ENCODE data around the gene NCR3LG1. TPM values are rescaled to one million over a fixed set of nuclear protein-coding genes. Genes with fewer than 3 reads are reported as not detected.

NCR3LG1 gene
- total RNA-seq, 1 experiment from 2014 or later: 1.4 TPM

GRCh38 chr11:17405232-17406005, 53.8 kb downstream of the NCR3LG1 start:
- Histone ChIP-seq H3K27me3 (ENCODE audit: insufficient read depth, low read length) (no peaks in the 10 kb centered on the region), H4K91ac (ENCODE audit: insufficient read length, low read depth, low read length) (no peak overlapping the region), H2BK120ac (ENCODE audit: low read depth, low read length, poor library complexity, severe bottlenecking) (no peak overlapping the region), H2BK15ac (ENCODE audit: low read depth, low read length) (no peak overlapping the region), H3K9me3 (ENCODE audit: control insufficient read depth, low read depth, low read length) (no peaks in the 10 kb centered on the region), H3K56ac (ENCODE audit: insufficient read length, low read depth, low read length) (no peak overlapping the region), H2AK5ac (ENCODE audit: insufficient read length, low read length) (no peak overlapping the region), H3K79me2 (ENCODE audit: insufficient read depth, low read length) (no peaks in the 10 kb centered on the region), H3K79me1 (ENCODE audit: insufficient read depth, low read depth, low read length, poor library complexity, severe bottlenecking) (no peaks in the 10 kb centered on the region), H3K23me2 (ENCODE audit: insufficient read length, low read depth, low read length, poor library complexity, severe bottlenecking) (no peaks in the 10 kb centered on the region), H3K14ac (ENCODE audit: insufficient read depth, low read length) (no peak overlapping the region), H3K18ac (ENCODE audit: insufficient read length, low read depth, low read length) (no peak overlapping the region), H2BK20ac (ENCODE audit: low read depth, low read length, poor library complexity, severe bottlenecking) (no peak overlapping the region), H2BK12ac (ENCODE audit: insufficient read length, low read depth, low read length) (no peak overlapping the region), H2AFZ (ENCODE audit: low read length) (no peak overlapping the region), H3K4ac (ENCODE audit: low read depth, low read length) (no peak overlapping the region), H3K4me2 (ENCODE audit: insufficient read depth, insufficient read length, low read length) (no peak overlapping the region), H3K27ac (ENCODE audit: insufficient read length, low read depth, low read length) (no peak overlapping the region), H4K20me1 (ENCODE audit: control insufficient read depth, insufficient read depth, insufficient read length) (no peaks in the 10 kb centered on the region), H3K23ac (ENCODE audit: insufficient read length, low read depth, low read length) (no peak overlapping the region), H3T11ph (ENCODE audit: low read length) (no peak overlapping the region), H3K4me1 (ENCODE audit: insufficient read depth, low read length) (no peaks in the 10 kb centered on the region), H2BK5ac (ENCODE audit: insufficient read length, low read length) (no peak overlapping the region), H3K9ac (ENCODE audit: extremely low read depth, insufficient read length, low read length) (no peak overlapping the region), H4K8ac (replicated peaks; ENCODE audit: insufficient read length, low read depth, low read length) (no peak overlapping the region), H4K5ac (ENCODE audit: insufficient read length, low read depth, low read length) (no peak overlapping the region)
- no peaks in the 10 kb centered on the region for H3K36me3 Mint-ChIP-seq (ENCODE audit: insufficient read depth in 1 of 3, low read depth in 3 of 3)
- peak; percentile 54 for DNase-seq
- H3K9me3 Mint-ChIP-seq: peaks cover 0 to 4% of the 10 kb centered on the region in 2 experiments; a peak in 1 of 5 replicates
- no CpG with 5 or more reads among the region's 15 CpGs for WGBS (ENCODE audit: extremely low coverage, insufficient read length, low lambda C conversion rate)
- H3K4me3 Mint-ChIP-seq: no peak overlapping the region
- TF ChIP-seq, protein P1, sequence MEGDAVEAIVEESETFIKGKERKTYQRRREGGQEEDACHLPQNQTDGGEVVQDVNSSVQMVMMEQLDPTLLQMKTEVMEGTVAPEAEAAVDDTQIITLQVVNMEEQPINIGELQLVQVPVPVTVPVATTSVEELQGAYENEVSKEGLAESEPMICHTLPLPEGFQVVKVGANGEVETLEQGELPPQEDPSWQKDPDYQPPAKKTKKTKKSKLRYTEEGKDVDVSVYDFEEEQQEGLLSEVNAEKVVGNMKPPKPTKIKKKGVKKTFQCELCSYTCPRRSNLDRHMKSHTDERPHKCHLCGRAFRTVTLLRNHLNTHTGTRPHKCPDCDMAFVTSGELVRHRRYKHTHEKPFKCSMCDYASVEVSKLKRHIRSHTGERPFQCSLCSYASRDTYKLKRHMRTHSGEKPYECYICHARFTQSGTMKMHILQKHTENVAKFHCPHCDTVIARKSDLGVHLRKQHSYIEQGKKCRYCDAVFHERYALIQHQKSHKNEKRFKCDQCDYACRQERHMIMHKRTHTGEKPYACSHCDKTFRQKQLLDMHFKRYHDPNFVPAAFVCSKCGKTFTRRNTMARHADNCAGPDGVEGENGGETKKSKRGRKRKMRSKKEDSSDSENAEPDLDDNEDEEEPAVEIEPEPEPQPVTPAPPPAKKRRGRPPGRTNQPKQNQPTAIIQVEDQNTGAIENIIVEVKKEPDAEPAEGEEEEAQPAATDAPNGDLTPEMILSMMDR (conservative IDR thresholded peaks at IDR 0.05): peak; percentile 40; the same call in 2 of the 3 replicates
- peaks cover 11% of the 10 kb centered on the region for H3K27me3 Mint-ChIP-seq (ENCODE audit: low read depth)
- peaks cover 2 to 13% of the 10 kb centered on the region in 2 experiments; a peak in 2 of 4 replicates for H3K4me1 Mint-ChIP-seq
- H3K27ac Mint-ChIP-seq: no peak overlapping the region
